GM19372 (cell line): ENCODE data around the gene GPRIN3.
"Not testable (repeated sequence)": the region's sequence is repeated elsewhere in the genome, so short reads cannot be mapped to it uniquely, and the experiment has no call there.

Experiments used
- ATAC-seq: cut with Tn5 transposase; IDR thresholded peaks from one replicate; pipeline ENCODE4 v1.9.1; 2021; ENCODE audit warnings: mild to moderate bottlenecking, low read depth, moderate library complexity; ENCODE audit not compliant: unreplicated experiment

GPRIN3 gene

GRCh38 chr4:89314291-89314690 is 6.7 kb upstream of the GPRIN3 start:
- no peak for ATAC-seq

DNA sequence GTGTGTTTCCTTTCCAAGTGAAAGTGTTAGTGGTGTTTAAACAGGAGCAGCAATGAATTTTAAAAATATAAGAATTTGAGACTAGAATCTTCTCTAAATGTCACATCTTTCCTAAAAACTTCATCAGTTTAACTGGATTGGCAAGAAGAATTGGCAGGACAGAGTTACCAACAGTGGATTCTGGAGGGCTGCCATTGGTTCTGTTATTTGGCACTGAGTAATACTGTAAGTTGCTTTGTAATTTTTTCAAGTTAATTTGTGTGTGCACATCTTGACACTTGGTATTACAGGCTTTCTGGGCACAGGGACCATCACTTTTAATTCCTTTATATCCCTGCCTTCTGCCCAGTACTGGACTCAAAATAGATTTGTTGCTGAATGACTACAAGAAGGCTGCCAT is 4.5 kb upstream of the GPRIN3 start:
- ATAC-seq, result no peak

GRCh38 chr4:89311433-89311832 is 3.8 kb upstream of the GPRIN3 start:
- ATAC-seq, result no peak

DNA sequence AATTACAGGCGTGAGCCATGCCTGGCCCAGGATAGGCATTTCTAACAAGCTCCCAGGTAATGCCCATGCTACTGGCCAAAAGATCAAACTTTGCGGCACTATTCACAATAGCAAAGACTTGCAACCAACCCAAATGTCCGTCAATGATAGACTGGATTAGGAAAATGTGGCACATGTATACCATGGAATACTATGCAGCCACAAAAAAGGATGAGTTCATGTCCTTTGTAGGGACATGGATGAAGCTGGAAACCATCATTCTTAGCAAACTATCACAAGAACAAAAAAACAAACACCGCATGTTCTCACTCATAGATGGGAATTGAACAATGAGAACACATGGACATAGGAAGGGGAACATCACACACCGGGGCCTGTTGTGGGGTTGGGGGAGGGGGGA is 1.6 kb upstream of the GPRIN3 start:
- ATAC-seq, result not testable (repeated sequence)

GRCh38 chr4:89308161-89308500 is 531 bp upstream of the GPRIN3 start:
- ATAC-seq, result peak; percentile 19

- no peak for ATAC-seq
These were observed 488 bp downstream of the GPRIN3 start for GRCh38 chr4:89307178-89307445.

DNA sequence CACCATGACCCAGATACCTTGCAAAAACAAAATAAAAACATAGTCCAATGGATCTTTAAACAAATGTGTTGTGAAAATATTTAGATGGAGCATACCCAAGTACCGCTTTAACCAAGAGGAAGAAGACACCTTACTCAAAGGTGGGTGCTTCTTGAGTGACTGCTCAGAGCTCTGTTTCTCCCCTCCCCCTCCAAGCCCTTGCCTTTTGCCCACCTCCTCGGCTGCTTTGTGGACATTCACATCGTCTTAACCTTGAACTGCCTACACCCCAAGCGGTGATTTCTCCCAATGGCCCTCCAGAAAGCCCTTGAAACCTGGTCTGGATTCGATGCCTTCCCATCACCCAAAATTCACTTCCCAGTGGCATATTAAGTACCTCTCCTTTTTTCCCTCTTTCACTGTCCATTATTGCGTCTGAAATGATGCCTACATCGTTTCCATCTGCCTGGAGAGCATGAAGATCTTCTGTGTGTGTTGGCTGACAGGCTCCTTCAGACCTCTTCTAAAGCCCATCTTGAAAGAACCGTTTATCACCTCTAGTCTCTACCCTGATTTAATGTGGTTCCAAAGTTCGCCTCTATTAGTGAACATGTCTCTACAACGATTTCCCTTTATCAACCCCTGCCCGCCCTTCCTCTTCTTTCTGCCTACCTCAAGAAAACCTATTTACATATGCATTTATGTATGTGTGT is 968 bp downstream of the GPRIN3 start:
- no peak for ATAC-seq

DNA sequence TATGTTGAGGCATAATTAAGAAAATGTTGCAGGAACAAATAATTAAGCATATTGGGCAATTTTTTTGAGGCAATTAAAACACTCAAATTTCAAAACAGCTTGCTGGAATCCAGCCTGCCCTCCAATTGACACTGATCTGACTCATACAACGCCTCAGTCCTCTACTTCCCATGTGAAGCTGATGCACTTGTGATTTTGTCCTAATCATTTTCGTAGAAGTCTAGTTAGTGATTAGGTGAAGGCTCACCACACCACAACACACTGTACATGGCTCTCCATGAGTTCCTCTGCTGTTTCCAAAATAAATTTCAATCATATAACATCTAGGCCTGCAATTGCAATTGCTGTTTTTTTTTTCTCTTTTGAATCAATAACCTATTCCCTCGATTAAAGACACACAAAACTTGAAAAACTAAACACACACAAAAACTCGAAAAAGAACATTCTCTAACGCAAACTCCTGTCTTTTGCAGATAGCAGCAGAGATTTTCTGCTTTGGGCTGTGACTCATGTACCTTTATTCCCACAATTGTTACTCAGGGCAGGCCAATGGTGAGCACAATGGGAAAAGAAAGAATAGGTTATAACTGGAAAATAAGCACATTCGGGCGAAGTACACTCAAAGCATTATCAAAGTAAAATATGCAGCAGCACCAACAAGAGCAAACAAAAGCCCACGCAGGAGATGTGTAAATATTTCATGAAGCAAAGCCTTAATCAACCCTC is 1.7 kb downstream of the GPRIN3 start:
- ATAC-seq, result no peak

DNA sequence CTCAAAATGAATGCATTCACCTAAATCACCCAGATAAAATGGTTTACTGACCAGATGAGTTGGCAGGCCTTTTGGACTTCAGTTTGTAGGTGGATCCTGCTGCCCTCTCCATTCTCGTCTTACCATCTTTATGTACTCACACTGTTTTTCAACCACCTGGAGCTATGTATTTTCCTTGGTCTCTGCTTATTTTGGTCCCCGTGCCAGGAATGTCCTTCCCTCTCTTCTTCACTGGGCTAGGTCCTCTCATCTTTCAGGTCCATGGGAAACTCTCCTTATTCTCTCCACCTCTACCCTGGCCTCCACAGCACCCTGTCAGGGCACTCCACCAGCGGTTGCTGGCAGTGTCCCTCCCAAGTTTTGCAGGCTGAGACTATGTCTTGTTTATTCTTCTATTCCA is 2.6 kb downstream of the GPRIN3 start:
- no peak for ATAC-seq

GRCh38 chr4:89303814-89304388 is 3.7 kb downstream of the GPRIN3 start:
- no peak for ATAC-seq

DNA sequence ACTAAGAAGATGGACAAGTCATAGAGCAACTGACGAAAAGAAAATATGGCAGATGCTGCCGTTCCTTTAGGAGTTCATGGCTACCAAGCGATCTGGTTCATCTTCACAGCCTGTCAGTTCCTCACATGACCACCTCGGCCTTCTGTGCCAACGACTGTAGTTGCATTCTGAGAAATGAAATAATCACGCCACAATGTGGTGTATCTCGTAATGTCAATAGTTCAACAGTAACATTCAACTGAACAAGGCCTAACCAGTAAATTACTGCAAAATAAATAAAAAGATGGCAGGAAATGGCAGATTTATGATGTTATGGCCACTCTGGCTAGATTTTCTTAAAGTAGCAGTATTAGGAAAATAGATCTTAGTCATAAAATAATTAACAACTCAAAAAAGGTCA is 4.4 kb downstream of the GPRIN3 start:
- ATAC-seq, result no peak

- ATAC-seq, result no peak
These were observed 5.7 kb downstream of the GPRIN3 start for GRCh38 chr4:89301902-89302301.

GRCh38 chr4:89301003-89301402 is 6.6 kb downstream of the GPRIN3 start:
- ATAC-seq, result no peak

- no peak for ATAC-seq
These were observed 7.1 kb downstream of the GPRIN3 start for GRCh38 chr4:89300499-89300898.

DNA sequence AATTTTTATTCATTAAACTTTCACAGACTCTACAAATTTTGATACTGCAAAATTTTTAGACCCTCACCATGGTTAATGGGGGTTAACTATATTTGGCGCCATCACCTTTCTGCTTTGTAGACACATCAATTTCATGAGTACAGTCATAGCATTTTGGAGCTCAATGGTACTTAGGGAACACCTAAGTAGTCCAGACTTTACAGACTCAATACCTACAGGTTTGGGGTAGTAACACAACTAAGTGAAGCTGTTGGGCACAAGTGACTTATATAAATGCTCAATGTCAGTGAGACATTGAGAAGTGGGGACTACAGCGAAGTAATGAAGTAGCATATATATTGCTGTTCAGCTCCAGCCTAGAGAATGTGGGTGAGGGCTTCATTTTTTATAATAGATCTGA is 7.5 kb downstream of the GPRIN3 start:
- ATAC-seq, result no peak

- peak; percentile 30 for ATAC-seq
These were observed 8.3 kb downstream of the GPRIN3 start for GRCh38 chr4:89299153-89299791.

DNA sequence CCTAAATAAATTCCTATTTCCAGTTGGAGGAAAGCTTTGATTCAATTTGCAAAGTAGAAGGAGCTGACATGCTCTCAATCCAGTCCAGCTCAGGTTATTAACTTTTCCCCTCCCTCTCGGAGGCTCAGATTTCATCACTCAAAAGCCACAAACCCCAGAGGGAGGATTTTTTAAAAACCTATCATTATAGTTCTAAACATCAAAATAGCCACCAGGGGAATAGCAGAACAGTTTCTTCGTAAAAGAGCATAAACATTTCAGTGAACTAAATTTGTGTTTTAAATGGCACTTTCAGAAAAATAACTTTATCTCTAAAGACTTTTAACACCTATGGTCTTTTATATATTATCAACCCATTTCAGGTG is 8.8 kb downstream of the GPRIN3 start:
- peak; percentile 20 for ATAC-seq

DNA sequence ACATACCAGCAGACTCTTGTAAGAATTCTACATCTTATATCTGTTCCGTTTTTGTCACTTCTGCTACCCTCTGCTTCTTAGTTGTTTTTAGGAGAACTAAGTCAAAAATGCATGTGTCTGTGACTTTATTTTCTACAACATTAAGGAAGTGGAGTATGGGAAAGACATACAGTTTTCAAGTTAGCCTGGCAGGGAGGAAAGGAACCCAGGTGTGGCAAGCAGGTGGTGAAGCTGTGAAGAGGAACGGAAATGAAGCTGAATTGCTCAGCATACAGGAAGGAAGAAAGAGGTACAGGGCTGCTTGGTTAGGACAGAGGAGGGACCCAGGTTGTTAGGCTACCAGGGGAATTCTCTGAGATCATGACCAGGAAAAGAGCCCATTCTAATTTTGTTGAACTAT is 9.4 kb downstream of the GPRIN3 start:
- ATAC-seq, result no peak

DNA sequence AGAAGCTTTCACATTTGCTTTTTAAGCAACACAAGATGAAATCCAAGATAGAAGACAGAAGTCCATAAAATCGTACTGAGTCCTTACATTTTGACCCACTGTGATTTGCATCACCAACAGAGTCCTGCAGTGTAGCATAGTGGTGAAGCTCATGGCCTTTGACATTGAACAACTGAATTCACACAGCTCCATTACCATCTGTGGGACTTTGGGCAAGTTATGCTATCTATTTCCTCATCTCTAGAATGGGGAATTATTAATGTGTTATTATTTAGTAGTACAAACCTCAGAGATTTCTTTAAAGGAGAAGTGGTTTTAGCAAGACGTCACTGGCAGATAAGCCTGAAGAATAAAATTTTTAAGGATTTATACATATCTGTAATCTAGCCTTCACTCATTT is 10.7 kb downstream of the GPRIN3 start:
- no peak for ATAC-seq

GRCh38 chr4:89296399-89296798 is 11.2 kb downstream of the GPRIN3 start:
- no peak for ATAC-seq

GRCh38 chr4:89295415-89295927 is 12.1 kb downstream of the GPRIN3 start:
- no peak for ATAC-seq
